ENCODE data around the gene HLA-DPB1. TPM values are rescaled to one million over a fixed set of nuclear protein-coding genes. Genes with fewer than 3 reads are reported as not detected.

Gene HLA-DPB1
- total and polyA plus RNA-seq, 2 of the 4 experiments (the other 2 are of a cell fraction): 7.7 to 10.7 TPM

- TF ChIP-seq RAD21 (IDR thresholded peaks at IDR 0.05; ENCODE audit: low read length) (no peak), FOS (IDR thresholded peaks at IDR 0.05; ENCODE audit: low read depth, low read length) (no peak), RCOR1 (IDR thresholded peaks at IDR 0.05; ENCODE audit: insufficient replicate concordance, low read length) (no peak)
Observed at GRCh38 chr6:33124525-33124901, 48.7 kb downstream of the HLA-DPB1 start (continued).

DNA sequence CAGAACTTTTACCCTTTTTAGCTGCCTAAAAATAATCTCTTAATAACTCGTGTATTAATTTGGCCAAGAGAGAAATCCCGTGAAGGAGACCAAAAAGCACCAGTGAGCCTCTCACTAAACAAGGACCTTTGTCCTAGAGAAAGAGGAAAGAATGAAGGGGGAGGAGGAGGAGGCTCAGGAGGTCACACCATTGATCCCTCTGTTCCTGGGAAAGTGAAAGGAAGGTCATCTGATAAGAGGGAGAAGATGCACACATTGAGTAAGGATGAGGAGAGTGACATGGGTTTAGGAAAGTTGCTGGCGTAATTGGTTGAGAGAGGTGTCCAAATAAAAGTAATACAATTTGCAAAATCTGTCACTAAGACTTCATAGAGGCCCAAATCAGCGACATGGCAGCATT lies 49.2 kb downstream of the HLA-DPB1 start:
- Histone ChIP-seq H3K9ac (ENCODE audit: low read depth, low read length) (no peak overlapping the region), H4K20me1 (ENCODE audit: insufficient read depth, low read length) (no peaks in the 10 kb centered on the region), H2BK15ac (ENCODE audit: low read depth, low read length) (no peak overlapping the region), H3K4me2 (ENCODE audit: low read depth, low read length) (no peak overlapping the region), H3K18ac (ENCODE audit: low read depth, low read length) (no peak overlapping the region), H3K4me3 (ENCODE audit: insufficient read depth, low read depth, low read length) (no peak overlapping the region), H3K23ac (ENCODE audit: low read depth, low read length) (no peak overlapping the region), H3K4me1 (ENCODE audit: control insufficient read depth, insufficient read depth, low read length) (no peaks in the 10 kb centered on the region), H3K79me1 (ENCODE audit: low read depth in 1 of 2, low read length in 2 of 2) (no peaks in the 10 kb centered on the region), H4K91ac (ENCODE audit: insufficient read depth, low read depth, low read length) (no peak overlapping the region), H3K56ac (ENCODE audit: extremely low read depth, insufficient read depth, low read length) (no peak overlapping the region), H3K14ac (replicated peaks; ENCODE audit: low read depth, low read length) (no peak overlapping the region), H4K5ac (ENCODE audit: low read depth, low read length) (no peak overlapping the region), H3K4ac (ENCODE audit: low read depth, low read length) (no peak overlapping the region), H3K27me3 (ENCODE audit: control insufficient read depth, insufficient read depth, low read length) (peaks cover 46% of the 10 kb centered on the region), H3K9me1 (ENCODE audit: insufficient read depth, low read length) (no peaks in the 10 kb centered on the region), H2AK9ac (replicated peaks; ENCODE audit: low read depth, low read length, poor library complexity) (no peak overlapping the region), H4K8ac (ENCODE audit: low read depth in 2 of 2, low read length in 2 of 2) (no peak overlapping the region), H2AK5ac (ENCODE audit: low read depth, low read length) (no peak overlapping the region), H2BK5ac (ENCODE audit: low read depth, low read length, poor library complexity, severe bottlenecking) (no peak overlapping the region), H3K9me3 (ENCODE audit: control insufficient read depth, insufficient read depth, low read length) (peaks cover 9% of the 10 kb centered on the region), H2AFZ (replicated peaks; ENCODE audit: low read length, poor library complexity) (no peak overlapping the region), H2BK120ac (ENCODE audit: low read depth, low read length) (no peak overlapping the region), H3K27ac (ENCODE audit: insufficient read depth, low read length) (no peak overlapping the region), H3K36me3 (ENCODE audit: control insufficient read depth, insufficient read depth, low read length) (no peaks in the 10 kb centered on the region), H2BK20ac (ENCODE audit: low read depth, low read length) (no peak overlapping the region)
- ChIA-PET POLR2A (ENCODE audit: unreplicated experiment) (no interaction called here), CTCF (interaction anchor here (0.7 kb wide), 1 partner anchor 124 kb away, joined by 3 read pairs; no protein-coding TSS in a partner anchor)
- DNase-seq: no peak
- no peak for ATAC-seq (ENCODE audit: low read depth)
- no CpG with 5 or more reads among the region's 4 CpGs for WGBS, 2 experiments (ENCODE audit: extremely low coverage in 2 of 2, insufficient read length in 1 of 2)
- intact Hi-C loops (cut with micrococcal nuclease) (no loop called here), in situ Hi-C loops (cut with MboI; ENCODE audit: low sequenced_read_pairs) (loop anchor here (10.0 kb wide), 1 partner anchor 120 kb away; no protein-coding TSS in a partner anchor), dilution Hi-C loops (cut with HindIII; ENCODE audit: low sequenced_read_pairs, unreplicated experiment) (no loop called here)
- no TSS peak for BruUV-seq (replicated peaks)
- TF ChIP-seq FOS (IDR thresholded peaks at IDR 0.05; ENCODE audit: low read depth, low read length) (no peak), CEBPB (IDR thresholded peaks at IDR 0.05; ENCODE audit: low read depth, low read length) (no peak), SMC3 (IDR thresholded peaks at IDR 0.05; ENCODE audit: low read depth, low read length) (no peak), CTCF (conservative IDR thresholded peaks at IDR 0.05; ENCODE audit: low read depth, low read length) (no peak), RAD21 (IDR thresholded peaks at IDR 0.05; ENCODE audit: low read length) (no peak), MAFK (IDR thresholded peaks at IDR 0.05; ENCODE audit: low read depth, low read length) (no peak), NFE2L2 (IDR thresholded peaks at IDR 0.05; ENCODE audit: low read depth, low read length) (no peak), CHD1 (IDR thresholded peaks at IDR 0.05; ENCODE audit: low read depth, low read length) (no peak), POLR2A (IDR thresholded peaks at IDR 0.05; ENCODE audit: low read depth, low read length) (no peak), RFX5 (IDR thresholded peaks at IDR 0.05; ENCODE audit: low read depth, low read length) (no peak), ELK1 (IDR thresholded peaks at IDR 0.05; ENCODE audit: borderline replicate concordance, low read depth, low read length) (no peak), BHLHE40 (IDR thresholded peaks at IDR 0.05; ENCODE audit: low read depth, low read length) (no peak), RCOR1 (IDR thresholded peaks at IDR 0.05; ENCODE audit: insufficient replicate concordance, low read length) (no peak), MXI1 (IDR thresholded peaks at IDR 0.05; ENCODE audit: borderline replicate concordance, low read depth, low read length) (no peak)
- TF ChIP-seq, protein P1, sequence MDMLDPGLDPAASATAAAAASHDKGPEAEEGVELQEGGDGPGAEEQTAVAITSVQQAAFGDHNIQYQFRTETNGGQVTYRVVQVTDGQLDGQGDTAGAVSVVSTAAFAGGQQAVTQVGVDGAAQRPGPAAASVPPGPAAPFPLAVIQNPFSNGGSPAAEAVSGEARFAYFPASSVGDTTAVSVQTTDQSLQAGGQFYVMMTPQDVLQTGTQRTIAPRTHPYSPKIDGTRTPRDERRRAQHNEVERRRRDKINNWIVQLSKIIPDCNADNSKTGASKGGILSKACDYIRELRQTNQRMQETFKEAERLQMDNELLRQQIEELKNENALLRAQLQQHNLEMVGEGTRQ (IDR thresholded peaks at IDR 0.05; ENCODE audit: low read depth, low read length): no peak

Measured in IMR-90 (cell line).